Esophagus muscularis mucosa (tissue), 4 donors: ENCODE measurements around the gene UBASH3B. TPM values are rescaled to one million over a fixed set of nuclear protein-coding genes. Genes with fewer than 3 reads are reported as not detected.

Experiments
- DNase-seq: peaks from one replicate; pipeline ENCODE4 v3.0.0-alpha.2; 2017; ENCODE audit errors: extremely low spot score
- H3K27ac ChIP-seq, 4 donors: fragments of 200-600 bp; sonication (generic); replicated peaks in 1 of 4; 1 replicate in 3 of 4; 2 replicates in 1 of 4; pipeline ENCODE4 v1.5.1; 2016 to 2019; ENCODE audit warnings: mild to moderate bottlenecking in 1 of 4
- H3K27me3 ChIP-seq, 4 donors: fragments of 200-600 bp; sonication (generic); one replicate each; pipeline versions ENCODE4 v1.5.1 to v1.6.0; 2016 to 2019
- H3K36me3 ChIP-seq, 4 donors: fragments of 200-600 bp; sonication (generic); one replicate each; pipeline ENCODE4 v1.5.1; 2016 to 2019
- H3K4me1 ChIP-seq, 4 donors: fragments of 200-600 bp; sonication (generic); one replicate each; pipeline ENCODE4 v1.5.1; 2016 to 2019
- H3K4me3 ChIP-seq, 4 donors: fragments of 200-600 bp; sonication (generic); 1 replicate in 2 of 4; 2 replicates in 2 of 4; pipeline ENCODE4 v1.5.1; 2016 to 2019; ENCODE audit warnings: mild to moderate bottlenecking in 4 of 4, moderate library complexity in 1 of 4
- H3K9me3 ChIP-seq, 4 donors: fragments of 200-600 bp; sonication (generic); 1 replicate in 3 of 4; 2 replicates in 1 of 4; pipeline ENCODE4 v1.5.1; 2016 to 2019
- CTCF ChIP-seq, 3 experiments: fragments of 200-600 bp in 2 of 3; fragments of 450-650 bp in 1 of 3; sonication (generic) in 2 of 3; IDR thresholded peaks; one replicate each; pipeline ENCODE4 v1.5.1; 2017 to 2019; ENCODE audit warnings: antibody characterized with exemption in 3 of 3, mild to moderate bottlenecking in 2 of 3, moderate library complexity in 1 of 3
- EP300 ChIP-seq: sonication (generic); formaldehyde crosslinking; IDR thresholded peaks from one replicate; pipeline ENCODE4 v1.6.1; 2017; ENCODE audit warnings: antibody characterized with exemption
- POLR2A ChIP-seq: fragments of 450-650 bp; IDR thresholded peaks from one replicate; pipeline ENCODE4 v1.6.1; 2017; ENCODE audit warnings: antibody characterized with exemption, moderate library complexity, mild to moderate bottlenecking, low read depth
- POLR2AphosphoS5 ChIP-seq, 2 donors: sonication (generic); formaldehyde crosslinking; IDR thresholded peaks; one replicate each; pipeline ENCODE4 v1.6.1; 2017; ENCODE audit warnings: antibody characterized with exemption in 2 of 2
- WGBS: methylation state at CpG from one replicate; pipeline ENCODE4 v1.1.5; 2018; 5-methylcytosine and 5-hydroxymethylcytosine counted together
- intact Hi-C: fragments of 100-400 bp; cut with DNase I; formaldehyde crosslinking; loops from one replicate; pipeline ENCODE4 v1.15.1; 2023
- total RNA-seq, 4 donors: library from RNA; depleted of rRNA; stranded (reverse); fragments of >200 nt; gene quantifications; one replicate each; pipeline versions ENCODE4 v1.1.0 to v1.2.1, GENCODE V29; 2016

Gene UBASH3B
- total RNA-seq, 4 donors from 2014 or later: 0.42 to 6.8 (median 1.7) TPM

- 92% methylated on average over 7 of the region's 7 CpGs for WGBS
- no peak overlapping the region for H3K27ac ChIP-seq
- no peak overlapping the region for H3K4me3 ChIP-seq
- intact Hi-C loops: no loop called here
- TF ChIP-seq POLR2AphosphoS5 (IDR thresholded peaks at IDR 0.05): no peak
- no peak for TF ChIP-seq POLR2A
- no peak for TF ChIP-seq CTCF (IDR thresholded peaks at IDR 0.05)
- TF ChIP-seq EP300: no peak
- H3K4me1 ChIP-seq: no peaks in the 10 kb centered on the region
- no peaks in the 10 kb centered on the region for H3K27me3 ChIP-seq
- H3K9me3 ChIP-seq: no peaks in the 10 kb centered on the region
- no peaks in the 10 kb centered on the region for H3K36me3 ChIP-seq
- no peak for DNase-seq
Observed at GRCh38 chr11:122705396-122705795, 49.9 kb downstream of the UBASH3B start.

GRCh38 chr11:122706291-122707088 is 51.0 kb downstream of the UBASH3B start:
- Histone ChIP-seq H3K36me3 (no peaks in the 10 kb centered on the region), H3K4me1 (no peaks in the 10 kb centered on the region), H3K27ac (no peak overlapping the region), H3K4me3 (no peak overlapping the region), H3K9me3 (no peaks in the 10 kb centered on the region), H3K27me3 (no peaks in the 10 kb centered on the region)
- intact Hi-C loops: no loop called here
- TF ChIP-seq POLR2AphosphoS5 (IDR thresholded peaks at IDR 0.05): no peak
- no peak for TF ChIP-seq CTCF (IDR thresholded peaks at IDR 0.05)
- no peak for TF ChIP-seq POLR2A
- no peak for TF ChIP-seq EP300
- no peak for DNase-seq
- WGBS: 88% methylated on average over 3 of the region's 3 CpGs

DNA sequence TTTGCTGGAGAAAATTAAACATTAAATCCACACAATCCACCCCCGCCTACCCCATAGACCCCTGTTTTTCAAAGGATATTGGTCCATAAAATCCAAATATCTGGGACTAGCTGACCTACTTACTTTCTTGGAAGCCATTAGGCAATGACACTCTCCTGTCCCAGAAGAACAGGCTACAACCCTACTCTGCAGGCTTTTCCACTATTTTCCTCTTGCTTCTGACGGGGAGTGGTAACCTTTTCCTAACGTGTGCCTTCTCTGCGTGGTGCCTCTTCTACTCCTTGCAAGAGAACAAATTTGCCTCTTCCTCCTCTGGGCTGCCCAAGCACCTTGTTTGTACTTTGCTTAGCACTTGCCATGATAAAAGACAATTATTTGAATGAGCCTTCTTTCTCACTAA is 51.6 kb downstream of the UBASH3B start:
- H3K27me3 ChIP-seq: no peaks in the 10 kb centered on the region
- no peak overlapping the region for H3K4me3 ChIP-seq
- no peak for DNase-seq
- H3K4me1 ChIP-seq: peaks cover 0 to 5% (median 0%) of the 10 kb centered on the region in 4 donors
- intact Hi-C loops: no loop called here
- H3K27ac ChIP-seq: no peak overlapping the region
- TF ChIP-seq POLR2AphosphoS5 (IDR thresholded peaks at IDR 0.05) (no peak), EP300 (no peak), POLR2A (no peak), CTCF (IDR thresholded peaks at IDR 0.05) (no peak)
- no peaks in the 10 kb centered on the region for H3K9me3 ChIP-seq
- no peaks in the 10 kb centered on the region for H3K36me3 ChIP-seq
- WGBS: 94% methylated on average over 4 of the region's 4 CpGs

DNA sequence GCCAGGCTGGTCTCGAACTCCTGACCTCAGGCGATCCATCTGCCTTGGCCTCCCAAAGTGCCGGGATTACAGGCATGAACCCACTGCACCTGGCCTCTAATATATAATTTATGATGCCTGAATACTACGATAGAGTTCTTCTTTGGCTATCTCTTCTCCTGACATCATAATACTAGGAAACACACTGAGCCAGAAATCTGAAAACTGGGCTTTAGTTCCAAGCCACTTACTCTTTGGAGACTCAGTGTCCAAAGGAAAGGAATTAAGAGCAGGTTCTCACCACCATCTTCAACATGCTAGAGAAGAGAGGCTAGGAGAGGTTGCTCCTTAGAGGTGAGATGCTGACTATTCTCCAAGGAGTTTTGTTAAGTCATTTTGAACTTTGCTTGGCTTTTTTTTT is 52.4 kb downstream of the UBASH3B start:
- intact Hi-C loops: no loop called here
- Histone ChIP-seq H3K4me3 (no peak overlapping the region), H3K27ac (no peak overlapping the region), H3K4me1 (peaks cover 0 to 6% (median 0%) of the 10 kb centered on the region in 4 donors), H3K9me3 (no peaks in the 10 kb centered on the region), H3K27me3 (peaks cover 0 to 4% (median 0%) of the 10 kb centered on the region in 4 donors), H3K36me3 (no peaks in the 10 kb centered on the region)
- TF ChIP-seq POLR2A (no peak), POLR2AphosphoS5 (IDR thresholded peaks at IDR 0.05) (no peak), CTCF (IDR thresholded peaks at IDR 0.05) (no peak), EP300 (no peak)
- DNase-seq: no peak
- 60% methylated on average over 4 of the region's 4 CpGs for WGBS
